Keratinocyte (primary cell): ENCODE data around the gene RSPO3.

Experiments
- CTCF ChIP-seq, 3 experiments: IDR thresholded peaks in 1 of 3; conservative IDR thresholded peaks in 1 of 3; optimal IDR thresholded peaks in 1 of 3; 2 replicates in 2 of 3; 3 replicates in 1 of 3; pipeline versions ENCODE3 to v1.5.1; 2011; ENCODE audit warnings: low read length in 3 of 3, mild to moderate bottlenecking in 3 of 3, moderate library complexity in 2 of 3, control low read depth in 1 of 3, inconsistent platforms in 1 of 3; ENCODE audit not compliant: insufficient read depth in 2 of 3; ENCODE audit errors: extremely low read depth in 1 of 3
- EZH2 ChIP-seq: IDR thresholded peaks from one replicate; pipeline ENCODE4 v1.6.1; 2012; ENCODE audit warnings: inconsistent platforms, mild to moderate bottlenecking, low read length, moderate library complexity

DNA sequence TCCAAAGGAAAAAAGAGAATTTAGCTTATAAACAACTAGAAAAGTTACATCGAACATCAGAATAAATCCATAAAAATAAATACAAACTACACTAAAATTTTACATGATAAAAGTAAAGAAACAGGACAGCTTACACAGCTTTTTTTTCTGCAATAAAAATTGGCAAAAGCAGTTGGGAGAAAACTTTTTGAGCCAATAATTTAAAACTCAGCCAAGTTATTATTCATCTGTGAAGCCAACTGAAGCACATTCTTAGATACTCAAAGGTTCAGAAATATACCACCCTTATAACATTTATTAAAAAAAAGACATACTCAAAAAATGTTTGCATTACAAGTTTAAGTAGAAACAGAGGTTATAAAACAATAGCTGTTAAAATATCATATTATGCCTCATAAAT lies 23.7 kb upstream of the RSPO3 start:
- no peak for TF ChIP-seq CTCF (optimal IDR thresholded peaks at IDR 0.05 in 1 of 3, IDR thresholded peaks at IDR 0.05 in 1 of 3, conservative IDR thresholded peaks at IDR 0.05 in 1 of 3; ENCODE audit: extremely low read depth in 1 of 3, insufficient read depth in 2 of 3, low read length in 3 of 3)
- TF ChIP-seq EZH2 = no peak
